ENCODE measurements around the gene ZNF618. TPM values are rescaled to one million over a fixed set of nuclear protein-coding genes. Genes with fewer than 3 reads are reported as not detected.

Gene ZNF618
- total and polyA plus RNA-seq, 2 experiments from 2014 or later = 12.1 to 22.1 TPM

GRCh38 chr9:114002986-114003350, 126.9 kb downstream of the ZNF618 start:
- Histone ChIP-seq H3K4me1 (ENCODE audit: insufficient read depth) (no peaks in the 10 kb centered on the region), H3K27me3 (ENCODE audit: insufficient read depth) (no peaks in the 10 kb centered on the region), H3K27ac (ENCODE audit: low read depth) (no peak overlapping the region), H3K79me2 (replicated peaks; ENCODE audit: insufficient read depth) (no peaks in the 10 kb centered on the region), H3K9me2 (ENCODE audit: insufficient read depth) (no peaks in the 10 kb centered on the region), H3K4me2 (no peak overlapping the region), H2AFZ (no peak overlapping the region), H4K20me1 (replicated peaks; ENCODE audit: insufficient read depth) (0 out of 2 replicates have a peak, but pooled peaks cover 6% of the 10 kb centered on the region), H3K36me3 (ENCODE audit: insufficient read depth) (no peaks in the 10 kb centered on the region), H3F3A (replicated peaks; ENCODE audit: low read depth) (no peaks in the 10 kb centered on the region), H3K4me3 (no peak overlapping the region)
- Mint-ChIP-seq H3K36me3 (ENCODE audit: low read depth) (peaks cover 15% of the 10 kb centered on the region), H3K4me1 (no peaks in the 10 kb centered on the region), H3K4me3 (no peak overlapping the region), H3K27me3 (ENCODE audit: insufficient read depth, low read depth, poor library complexity) (peaks cover 4% of the 10 kb centered on the region), H3K27ac (no peak overlapping the region), H3K9me3 (no peaks in the 10 kb centered on the region)
- ATAC-seq (no peak), DNase-seq (ENCODE audit: low spot score) (no peak)
- TF ChIP-seq JUNB (IDR thresholded peaks at IDR 0.05; ENCODE audit: unreplicated experiment) (no peak), CTCF (conservative IDR thresholded peaks at IDR 0.05; ENCODE audit: low read depth in 2 of 2) (no peak), REST (IDR thresholded peaks at IDR 0.05; ENCODE audit: unreplicated experiment) (no peak), ZNF331 (CRISPR knock-in tag; IDR thresholded peaks at IDR 0.05; ENCODE audit: low read depth) (no peak), ETS1 (IDR thresholded peaks at IDR 0.05) (no peak), CREB1 (CRISPR knock-in tag; IDR thresholded peaks at IDR 0.05; ENCODE audit: low read depth) (no peak)

GRCh38 chr9:114003351-114003750, 127.2 kb downstream of the ZNF618 start:
- Histone ChIP-seq H3K9me2 (ENCODE audit: insufficient read depth) (no peaks in the 10 kb centered on the region), H3F3A (replicated peaks; ENCODE audit: low read depth) (no peaks in the 10 kb centered on the region), H3K79me2 (replicated peaks; ENCODE audit: insufficient read depth) (no peaks in the 10 kb centered on the region), H4K20me1 (replicated peaks; ENCODE audit: insufficient read depth) (0 out of 2 replicates have a peak, but pooled peaks cover 6% of the 10 kb centered on the region), H3K4me2 (no peak overlapping the region), H3K36me3 (ENCODE audit: insufficient read depth) (no peaks in the 10 kb centered on the region), H3K4me1 (ENCODE audit: insufficient read depth) (no peaks in the 10 kb centered on the region), H2AFZ (no peak overlapping the region), H3K27me3 (ENCODE audit: insufficient read depth) (no peaks in the 10 kb centered on the region), H3K4me3 (no peak overlapping the region), H3K27ac (ENCODE audit: low read depth) (no peak overlapping the region)
- DNase-seq (ENCODE audit: low spot score) (no peak), ATAC-seq (no peak)
- no peaks in the 10 kb centered on the region for H3K9me3 Mint-ChIP-seq
- no peak overlapping the region for H3K4me3 Mint-ChIP-seq
- no peak overlapping the region for H3K27ac Mint-ChIP-seq
- H3K36me3 Mint-ChIP-seq (ENCODE audit: low read depth) = peaks cover 16% of the 10 kb centered on the region
- H3K27me3 Mint-ChIP-seq (ENCODE audit: insufficient read depth, low read depth, poor library complexity) = peaks cover 4% of the 10 kb centered on the region
- no peaks in the 10 kb centered on the region for H3K4me1 Mint-ChIP-seq
- TF ChIP-seq POLR2AphosphoS5 (IDR thresholded peaks at IDR 0.05; ENCODE audit: low read depth) (no peak), EZH2phosphoT487 (IDR thresholded peaks at IDR 0.05; ENCODE audit: unreplicated experiment) (no peak), CREB1 (CRISPR knock-in tag; IDR thresholded peaks at IDR 0.05; ENCODE audit: low read depth) (no peak), NANOG (IDR thresholded peaks at IDR 0.05; ENCODE audit: borderline replicate concordance) (no peak), EZH2 (IDR thresholded peaks at IDR 0.05; ENCODE audit: low read depth, unreplicated experiment) (no peak), CTCF (conservative IDR thresholded peaks at IDR 0.05; ENCODE audit: low read depth in 2 of 2) (no peak), ETS1 (IDR thresholded peaks at IDR 0.05) (no peak), ZNF331 (CRISPR knock-in tag; IDR thresholded peaks at IDR 0.05; ENCODE audit: low read depth) (no peak), ZNF114 (CRISPR knock-in tag; IDR thresholded peaks at IDR 0.05) (no peak)
